GM12878 (cell line): ENCODE data around the gene VBP1. TPM values are rescaled to one million over a fixed set of nuclear protein-coding genes. Genes with fewer than 3 reads are reported as not detected.

Source experiments
- ATAC-seq: fragments of 200-7000 bp; cut with Tn5 transposase; 3 replicates; pipeline ENCODE4 v1.9.1; 2020; ENCODE audit warnings: mild to moderate bottlenecking, moderate library complexity
- BruUV-seq: library from RNA; stranded (reverse); fragments of 400-500 nt; replicated peaks from 2 replicates; lab custom pipeline; 2021; lab: Mats Ljungman, UMichigan
- CTCF ChIA-PET: fragments of 300-600 bp; sonication (Branson Sonifier 250); formaldehyde crosslinking; extraction: SDS; loops from one replicate; lab custom pipeline; 2021; ENCODE audit warnings: inconsistent platforms; lab: Yijun Ruan, JAX
- POLR2A ChIA-PET: fragments of 350-600 bp; formaldehyde crosslinking; extraction: SDS; loops from one replicate; lab custom pipeline; 2021; ENCODE audit warnings: inconsistent platforms; lab: Charles Lee
- RAD21 ChIA-PET: fragments of 300-600 bp; sonication (Branson Sonifier 250); formaldehyde crosslinking; loops from one replicate; lab custom pipeline; 2023; ENCODE audit warnings: antibody characterized with exemption; ENCODE audit not compliant: unreplicated experiment; lab: Charles Lee
- SMC1A ChIA-PET: fragments of 300-600 bp; sonication (Branson Sonifier 250); formaldehyde crosslinking; loops from one replicate; lab custom pipeline; 2023; ENCODE audit not compliant: unreplicated experiment, uncharacterized antibody; lab: Charles Lee
- DNase-seq: peaks from one replicate; pipeline ENCODE4 v3.0.0-alpha.2; 2011; ENCODE audit warnings: low read depth, low spot score
- FAIRE-seq: peaks from 3 replicates; lab custom pipeline; 2011; peaks lifted over from hg19 to GRCh38; lab: Jason Lieb, UNC
- H2AFZ ChIP-seq: 2 replicates; pipeline ENCODE4 v1.6.0; 2011; ENCODE audit warnings: low read depth, low read length, control low read depth; ENCODE audit not compliant: control insufficient read depth
- H3K27ac ChIP-seq: 2 replicates; pipeline ENCODE4 v1.5.1; 2011; ENCODE audit warnings: control low read depth; ENCODE audit not compliant: control insufficient read depth, insufficient read depth
- H3K27me3 ChIP-seq, 2 experiments: replicated peaks in 1 of 2; 2 replicates each; pipeline versions ENCODE4 v1.6.0 to v1.6.1; 2011; ENCODE audit warnings: low read length in 1 of 2; ENCODE audit not compliant: control insufficient read depth in 2 of 2, insufficient read depth in 2 of 2
- H3K36me3 ChIP-seq, 2 experiments: 2 replicates each; pipeline ENCODE4 v1.5.1; 2011; ENCODE audit warnings: low read length in 1 of 2; ENCODE audit not compliant: control insufficient read depth in 2 of 2, insufficient read depth in 2 of 2
- H3K4me1 ChIP-seq: 2 replicates; pipeline ENCODE4 v1.6.1; 2011; ENCODE audit warnings: mild to moderate bottlenecking, low read length, moderate library complexity, mixed read lengths; ENCODE audit not compliant: control insufficient read depth, insufficient read depth
- H3K4me2 ChIP-seq: 2 replicates; pipeline ENCODE4 v1.6.0; 2011; ENCODE audit warnings: control low read depth; ENCODE audit not compliant: control insufficient read depth, insufficient read depth
- H3K4me3 ChIP-seq: fragments of 200-600 bp; sonication (generic); 2 replicates; pipeline ENCODE4 v1.5.1; 2016
- H3K79me2 ChIP-seq: 2 replicates; pipeline ENCODE4 v1.6.0; 2011; ENCODE audit warnings: low read length; ENCODE audit not compliant: control insufficient read depth, insufficient read depth
- H3K9ac ChIP-seq: 2 replicates; pipeline ENCODE4 v1.8.0; 2011; ENCODE audit warnings: low read length, control low read depth, mixed read lengths; ENCODE audit not compliant: control insufficient read depth, insufficient read depth
- H3K9me3 ChIP-seq: replicated peaks from 3 replicates; pipeline ENCODE4 v1.5.1; 2011; ENCODE audit warnings: mild to moderate bottlenecking, low read length; ENCODE audit not compliant: control insufficient read depth, insufficient read depth
- H4K20me1 ChIP-seq: 2 replicates; pipeline ENCODE4 v1.6.0; 2011; ENCODE audit not compliant: control insufficient read depth, insufficient read depth
- BRCA1 ChIP-seq: IDR thresholded peaks from 2 replicates; pipeline ENCODE4 v1.6.1; 2011; ENCODE audit warnings: low read depth, low read length, improper control_type of control experiment
- CBFB ChIP-seq: IDR thresholded peaks from 2 replicates; pipeline ENCODE4 v1.6.1; 2016; ENCODE audit warnings: antibody characterized with exemption, low read depth
- EGR1 ChIP-seq, 2 experiments: IDR thresholded peaks; 1 replicate in 1 of 2; 2 replicates in 1 of 2; pipeline ENCODE4 v1.6.1; 2011 to 2012; ENCODE audit warnings: low read depth in 2 of 2, low read length in 2 of 2, borderline replicate concordance in 1 of 2, mild to moderate bottlenecking in 1 of 2, moderate library complexity in 1 of 2
- FOXM1 ChIP-seq: IDR thresholded peaks from 2 replicates; pipeline ENCODE4 v1.6.1; 2012; ENCODE audit warnings: low read depth, mild to moderate bottlenecking, inconsistent platforms, low read length, moderate library complexity
- HDAC2 ChIP-seq: fragments of 200-600 bp; sonication (generic); IDR thresholded peaks from 2 replicates; pipeline ENCODE4 v1.6.1; 2017
- JUND ChIP-seq: IDR thresholded peaks from 2 replicates; pipeline ENCODE4 v1.6.1; 2012; ENCODE audit warnings: low read depth, mild to moderate bottlenecking, low read length, improper control_type of control experiment, moderate library complexity
- MYC ChIP-seq: IDR thresholded peaks from 2 replicates; pipeline ENCODE4 v1.6.1; 2011; ENCODE audit warnings: mild to moderate bottlenecking, low read length, moderate library complexity, inconsistent platforms; ENCODE audit not compliant: insufficient read depth, insufficient replicate concordance, insufficient read length, severe bottlenecking
- NBN ChIP-seq: fragments of 450-650 bp; IDR thresholded peaks from 2 replicates; pipeline ENCODE4 v1.6.1; 2016
- RCOR1 ChIP-seq: conservative IDR thresholded peaks from 2 replicates; pipeline ENCODE4 v1.6.1; 2012; ENCODE audit warnings: low read depth, low read length, improper control_type of control experiment
- SMAD1 ChIP-seq: fragments of 450-650 bp; IDR thresholded peaks from 2 replicates; pipeline ENCODE4 v1.6.1; 2018; ENCODE audit warnings: mild to moderate bottlenecking, low read depth; ENCODE audit not compliant: partially characterized antibody
- SUZ12 ChIP-seq: fragments of 200-600 bp; sonication (generic); IDR thresholded peaks from one replicate; pipeline ENCODE4 v1.6.1; 2018; ENCODE audit warnings: antibody characterized with exemption, mild to moderate bottlenecking; ENCODE audit not compliant: unreplicated experiment
- ZNF207 ChIP-seq: fragments of 450-650 bp; IDR thresholded peaks from 2 replicates; pipeline ENCODE4 v1.6.1; 2014; ENCODE audit warnings: antibody characterized with exemption, mild to moderate bottlenecking, borderline replicate concordance
- ZNF384 ChIP-seq: IDR thresholded peaks from 2 replicates; pipeline ENCODE4 v1.6.1; 2012; ENCODE audit warnings: low read depth, mild to moderate bottlenecking, low read length, improper control_type of control experiment, borderline replicate concordance
- WGBS: methylation state at CpG from one replicate; pipeline ENCODE4 v1.1.6; 2016; ENCODE audit warnings: low lambda C conversion rate; ENCODE audit not compliant: insufficient replicate concordance, insufficient coverage; ENCODE audit errors: missing lambda C conversion rate; 5-methylcytosine and 5-hydroxymethylcytosine counted together
- in situ Hi-C: fragments of 300-500 bp; cut with MboI; formaldehyde crosslinking; loops from 9 replicates; pipeline ENCODE4 v1.14.3; 2018; ENCODE audit warnings: mixed read lengths
- intact Hi-C: fragments of 100-400 bp; cut with micrococcal nuclease; formaldehyde crosslinking; loops from one replicate; pipeline ENCODE4 v1.14.2; 2022; ENCODE audit not compliant: unreplicated experiment
- polyA plus RNA-seq, 11 experiments: library from polyadenylated mRNA; depleted of rRNA in 4 of 11; unstranded in 6 of 11; stranded (reverse) in 5 of 11; fragments of >200 nt; fragmentation: Nextera tagmentation in 4 of 11; fragmentation: Illumina TruSeq in 1 of 11; extraction: Ambion mirVana in 4 of 11; extraction: Trizol in 1 of 11; gene quantifications; 1 replicate in 1 of 11; 2 replicates in 10 of 11; pipeline versions ENCODE4 v1.2.1 to v1.2.3, GENCODE V29; 2011 to 2016; ENCODE audit warnings: inconsistent platforms in 2 of 11, missing spikeins in 2 of 11, low read depth in 1 of 11
- total RNA-seq, 4 experiments: library from RNA; depleted of rRNA in 3 of 4; stranded (reverse); fragments of >200 nt in 3 of 4; fragmentation: Illumina TruSeq in 1 of 4; extraction: Trizol in 1 of 4; gene quantifications; 2 replicates each; pipeline versions ENCODE4 v1.2.1 to v1.2.3, GENCODE V29; 2013 to 2021
- TF ChIP-seq, protein P1 (sequence below): fragments of 450-650 bp; formaldehyde crosslinking; IDR thresholded peaks from 2 replicates; pipeline ENCODE4 v1.4.0; 2022; ENCODE audit warnings: mild to moderate bottlenecking, moderate library complexity
- TF ChIP-seq, protein P2 (sequence below): fragments of 450-650 bp; IDR thresholded peaks from 2 replicates; pipeline ENCODE4 v1.6.1; 2016; ENCODE audit warnings: mild to moderate bottlenecking
- TF ChIP-seq, protein P3 (sequence below): IDR thresholded peaks from 2 replicates; pipeline ENCODE4 v1.6.1; 2011; ENCODE audit warnings: mild to moderate bottlenecking, low read depth, low read length, moderate library complexity; ENCODE audit not compliant: insufficient replicate concordance
- TF ChIP-seq, protein P4 (sequence below): IDR thresholded peaks from 2 replicates; pipeline ENCODE4 v1.6.1; 2011; ENCODE audit warnings: borderline replicate concordance, low read depth, mild to moderate bottlenecking, moderate library complexity, mixed read lengths, low read length; ENCODE audit not compliant: insufficient read depth; ENCODE audit errors: extremely low read length
- TF ChIP-seq, protein P5 (sequence below): IDR thresholded peaks from 2 replicates; pipeline ENCODE4 v1.6.1; 2011; ENCODE audit warnings: low read depth, mild to moderate bottlenecking, low read length, moderate library complexity, borderline replicate concordance; ENCODE audit errors: extremely low read depth

VBP1 gene
- total and polyA plus RNA-seq, 10 of the 15 experiments (the other 5 are each of a cell fraction or from before 2014, with no cell fraction given) = 56.4 to 182 (median 102) TPM

DNA sequence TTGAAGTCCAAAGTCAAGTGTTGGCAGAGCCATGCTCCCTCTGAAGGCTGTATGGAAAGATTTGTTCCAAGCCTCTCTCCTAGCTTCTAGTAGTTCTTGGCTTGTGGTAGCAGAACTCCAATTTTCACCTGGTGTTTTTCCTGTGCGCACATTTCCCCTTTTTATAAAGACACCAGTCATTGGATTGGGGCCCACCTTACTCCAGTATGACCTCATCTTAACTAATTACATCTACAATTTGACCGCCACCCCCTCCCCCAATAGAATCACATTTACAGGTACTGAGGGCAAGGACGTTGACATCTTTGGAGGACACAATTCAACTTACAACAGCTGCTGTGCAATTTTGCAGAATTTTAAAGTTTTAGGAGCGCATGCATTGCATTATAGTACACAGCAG, 31.2 kb downstream of the VBP1 start:
- FAIRE-seq (no peak), ATAC-seq (no peak), DNase-seq (no peak)
- in situ Hi-C loops = no loop called here
- Histone ChIP-seq H3K27ac (no peak overlapping the region), H3K27me3 (no peaks in the 10 kb centered on the region), H4K20me1 (no peaks in the 10 kb centered on the region), H3K36me3 (no peaks in the 10 kb centered on the region), H3K4me2 (no peak overlapping the region), H3K79me2 (no peaks in the 10 kb centered on the region), H3K4me3 (no peak overlapping the region), H3K9ac (no peak overlapping the region), H3K4me1 (no peaks in the 10 kb centered on the region), H2AFZ (no peak overlapping the region), H3K9me3 (no peaks in the 10 kb centered on the region)
- SMC1A ChIA-PET = interaction anchor here (1.3 kb wide), 1 partner anchor 12 kb away, joined by 3 read pairs; no protein-coding TSS in a partner anchor
- RAD21 ChIA-PET = no interaction called here
- POLR2A ChIA-PET = no interaction called here
- CTCF ChIA-PET = no interaction called here
- intact Hi-C loops = no loop called here
- WGBS = 57% methylated on average over 4 of the region's 4 CpGs
- no TSS peak for BruUV-seq
- no peak for TF ChIP-seq RCOR1
- no peak for TF ChIP-seq JUND
- TF ChIP-seq MYC = no peak
- TF ChIP-seq, protein P1, sequence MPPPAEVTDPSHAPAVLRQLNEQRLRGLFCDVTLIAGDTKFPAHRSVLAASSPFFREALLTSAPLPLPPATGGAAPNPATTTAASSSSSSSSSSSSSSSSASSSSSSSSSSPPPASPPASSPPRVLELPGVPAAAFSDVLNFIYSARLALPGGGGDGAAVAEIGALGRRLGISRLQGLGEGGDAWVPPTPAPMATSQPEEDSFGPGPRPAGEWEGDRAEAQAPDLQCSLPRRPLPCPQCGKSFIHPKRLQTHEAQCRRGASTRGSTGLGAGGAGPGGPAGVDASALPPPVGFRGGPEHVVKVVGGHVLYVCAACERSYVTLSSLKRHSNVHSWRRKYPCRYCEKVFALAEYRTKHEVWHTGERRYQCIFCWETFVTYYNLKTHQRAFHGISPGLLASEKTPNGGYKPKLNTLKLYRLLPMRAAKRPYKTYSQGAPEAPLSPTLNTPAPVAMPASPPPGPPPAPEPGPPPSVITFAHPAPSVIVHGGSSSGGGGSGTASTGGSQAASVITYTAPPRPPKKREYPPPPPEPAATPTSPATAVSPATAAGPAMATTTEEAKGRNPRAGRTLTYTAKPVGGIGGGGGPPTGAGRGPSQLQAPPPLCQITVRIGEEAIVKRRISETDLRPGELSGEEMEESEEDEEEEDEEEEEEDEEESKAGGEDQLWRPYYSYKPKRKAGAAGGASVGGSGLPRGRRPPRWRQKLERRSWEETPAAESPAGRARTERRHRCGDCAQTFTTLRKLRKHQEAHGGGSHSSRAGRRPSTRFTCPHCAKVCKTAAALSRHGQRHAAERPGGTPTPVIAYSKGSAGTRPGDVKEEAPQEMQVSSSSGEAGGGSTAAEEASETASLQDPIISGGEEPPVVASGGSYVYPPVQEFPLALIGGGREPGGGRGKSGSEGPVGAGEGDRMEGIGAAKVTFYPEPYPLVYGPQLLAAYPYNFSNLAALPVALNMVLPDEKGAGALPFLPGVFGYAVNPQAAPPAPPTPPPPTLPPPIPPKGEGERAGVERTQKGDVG (CRISPR knock-in tag) = no peak
- no peak for TF ChIP-seq SUZ12
- no peak for TF ChIP-seq ZNF384
- TF ChIP-seq BRCA1 = no peak
- no peak for TF ChIP-seq FOXM1
- TF ChIP-seq SMAD1 = no peak
- no peak for TF ChIP-seq ZNF207
- TF ChIP-seq NBN = no peak
- TF ChIP-seq, protein P2, sequence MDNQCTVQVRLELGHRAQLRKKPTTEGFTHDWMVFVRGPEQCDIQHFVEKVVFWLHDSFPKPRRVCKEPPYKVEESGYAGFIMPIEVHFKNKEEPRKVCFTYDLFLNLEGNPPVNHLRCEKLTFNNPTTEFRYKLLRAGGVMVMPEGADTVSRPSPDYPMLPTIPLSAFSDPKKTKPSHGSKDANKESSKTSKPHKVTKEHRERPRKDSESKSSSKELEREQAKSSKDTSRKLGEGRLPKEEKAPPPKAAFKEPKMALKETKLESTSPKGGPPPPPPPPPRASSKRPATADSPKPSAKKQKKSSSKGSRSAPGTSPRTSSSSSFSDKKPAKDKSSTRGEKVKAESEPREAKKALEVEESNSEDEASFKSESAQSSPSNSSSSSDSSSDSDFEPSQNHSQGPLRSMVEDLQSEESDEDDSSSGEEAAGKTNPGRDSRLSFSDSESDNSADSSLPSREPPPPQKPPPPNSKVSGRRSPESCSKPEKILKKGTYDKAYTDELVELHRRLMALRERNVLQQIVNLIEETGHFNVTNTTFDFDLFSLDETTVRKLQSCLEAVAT = no peak
- TF ChIP-seq CBFB = no peak
- no peak for TF ChIP-seq EGR1 (IDR thresholded peaks at IDR 0.05; ENCODE audit: borderline replicate concordance in 1 of 2, low read depth in 2 of 2, low read length in 2 of 2)
- TF ChIP-seq, protein P3, sequence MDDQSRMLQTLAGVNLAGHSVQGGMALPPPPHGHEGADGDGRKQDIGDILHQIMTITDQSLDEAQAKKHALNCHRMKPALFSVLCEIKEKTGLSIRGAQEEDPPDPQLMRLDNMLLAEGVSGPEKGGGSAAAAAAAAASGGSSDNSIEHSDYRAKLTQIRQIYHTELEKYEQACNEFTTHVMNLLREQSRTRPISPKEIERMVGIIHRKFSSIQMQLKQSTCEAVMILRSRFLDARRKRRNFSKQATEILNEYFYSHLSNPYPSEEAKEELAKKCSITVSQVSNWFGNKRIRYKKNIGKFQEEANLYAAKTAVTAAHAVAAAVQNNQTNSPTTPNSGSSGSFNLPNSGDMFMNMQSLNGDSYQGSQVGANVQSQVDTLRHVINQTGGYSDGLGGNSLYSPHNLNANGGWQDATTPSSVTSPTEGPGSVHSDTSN = no peak
- TF ChIP-seq, protein P4, sequence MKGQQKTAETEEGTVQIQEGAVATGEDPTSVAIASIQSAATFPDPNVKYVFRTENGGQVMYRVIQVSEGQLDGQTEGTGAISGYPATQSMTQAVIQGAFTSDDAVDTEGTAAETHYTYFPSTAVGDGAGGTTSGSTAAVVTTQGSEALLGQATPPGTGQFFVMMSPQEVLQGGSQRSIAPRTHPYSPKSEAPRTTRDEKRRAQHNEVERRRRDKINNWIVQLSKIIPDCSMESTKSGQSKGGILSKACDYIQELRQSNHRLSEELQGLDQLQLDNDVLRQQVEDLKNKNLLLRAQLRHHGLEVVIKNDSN = no peak
- TF ChIP-seq, protein P5, sequence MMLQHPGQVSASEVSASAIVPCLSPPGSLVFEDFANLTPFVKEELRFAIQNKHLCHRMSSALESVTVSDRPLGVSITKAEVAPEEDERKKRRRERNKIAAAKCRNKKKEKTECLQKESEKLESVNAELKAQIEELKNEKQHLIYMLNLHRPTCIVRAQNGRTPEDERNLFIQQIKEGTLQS = no peak
- TF ChIP-seq HDAC2 = no peak
